Fibroblast of peridontal ligament (primary cell): ENCODE measurements around the gene TMX1.
A peak's percentile ranks its signal among the peaks of the same experiment; 100 is the strongest.

Experiments used
- DNase-seq: peaks from one replicate; pipeline ENCODE4 v3.0.0-alpha.2; 2010; ENCODE audit errors: extremely low read depth

The TMX1 gene

GRCh38 chr14:51242545-51243490 lies 2.8 kb downstream of the TMX1 start:
- no peak for DNase-seq

- DNase-seq, result no peak
Observed at GRCh38 chr14:51244591-51244990, 4.5 kb downstream of the TMX1 start.

- no peak for DNase-seq
Observed at GRCh38 chr14:51246032-51246431, 6.0 kb downstream of the TMX1 start.

GRCh38 chr14:51248016-51248987 lies 8.3 kb downstream of the TMX1 start:
- DNase-seq, result no peak

- DNase-seq, result no peak
Observed at GRCh38 chr14:51251486-51251885, 11.4 kb downstream of the TMX1 start.

GRCh38 chr14:51253880-51254279 lies 13.8 kb downstream of the TMX1 start:
- no peak for DNase-seq

GRCh38 chr14:51258280-51258679 lies 18.2 kb downstream of the TMX1 start:
- DNase-seq, result no peak

GRCh38 chr14:51258788-51259187 lies 18.7 kb downstream of the TMX1 start:
- DNase-seq, result no peak

GRCh38 chr14:51260225-51260624 lies 20.2 kb downstream of the TMX1 start:
- no peak for DNase-seq

GRCh38 chr14:51261151-51261550 lies 21.1 kb downstream of the TMX1 start:
- no peak for DNase-seq

GRCh38 chr14:51262868-51263267 lies 22.8 kb downstream of the TMX1 start:
- DNase-seq, result no peak

- no peak for DNase-seq
Observed at GRCh38 chr14:51269634-51270033, 29.6 kb downstream of the TMX1 start.

GRCh38 chr14:51276605-51277004 lies 36.6 kb downstream of the TMX1 start:
- DNase-seq, result no peak

- DNase-seq, result no peak
Observed at GRCh38 chr14:51277753-51278415, 37.8 kb downstream of the TMX1 start.

- no peak for DNase-seq
Observed at GRCh38 chr14:51282517-51282916, 42.5 kb downstream of the TMX1 start.

- peak; percentile 97 for DNase-seq
Observed at GRCh38 chr14:51283402-51284085, 43.5 kb downstream of the TMX1 start.

- no peak for DNase-seq
Observed at GRCh38 chr14:51284241-51284640, 44.2 kb downstream of the TMX1 start.

- DNase-seq, result no peak
Observed at GRCh38 chr14:51285120-51285519, 45.1 kb downstream of the TMX1 start.

- no peak for DNase-seq
Observed at GRCh38 chr14:51289169-51289568, 49.1 kb downstream of the TMX1 start.

GRCh38 chr14:51290132-51290531 lies 50.1 kb downstream of the TMX1 start:
- no peak for DNase-seq

GRCh38 chr14:51291016-51291415 lies 51.0 kb downstream of the TMX1 start:
- no peak for DNase-seq
